ENCODE results near the gene SERPINH1.
"Not testable (repeated sequence)": the region's sequence is repeated elsewhere in the genome, so short reads cannot be mapped to it uniquely, and the experiment has no call there.

Gene SERPINH1

DNA sequence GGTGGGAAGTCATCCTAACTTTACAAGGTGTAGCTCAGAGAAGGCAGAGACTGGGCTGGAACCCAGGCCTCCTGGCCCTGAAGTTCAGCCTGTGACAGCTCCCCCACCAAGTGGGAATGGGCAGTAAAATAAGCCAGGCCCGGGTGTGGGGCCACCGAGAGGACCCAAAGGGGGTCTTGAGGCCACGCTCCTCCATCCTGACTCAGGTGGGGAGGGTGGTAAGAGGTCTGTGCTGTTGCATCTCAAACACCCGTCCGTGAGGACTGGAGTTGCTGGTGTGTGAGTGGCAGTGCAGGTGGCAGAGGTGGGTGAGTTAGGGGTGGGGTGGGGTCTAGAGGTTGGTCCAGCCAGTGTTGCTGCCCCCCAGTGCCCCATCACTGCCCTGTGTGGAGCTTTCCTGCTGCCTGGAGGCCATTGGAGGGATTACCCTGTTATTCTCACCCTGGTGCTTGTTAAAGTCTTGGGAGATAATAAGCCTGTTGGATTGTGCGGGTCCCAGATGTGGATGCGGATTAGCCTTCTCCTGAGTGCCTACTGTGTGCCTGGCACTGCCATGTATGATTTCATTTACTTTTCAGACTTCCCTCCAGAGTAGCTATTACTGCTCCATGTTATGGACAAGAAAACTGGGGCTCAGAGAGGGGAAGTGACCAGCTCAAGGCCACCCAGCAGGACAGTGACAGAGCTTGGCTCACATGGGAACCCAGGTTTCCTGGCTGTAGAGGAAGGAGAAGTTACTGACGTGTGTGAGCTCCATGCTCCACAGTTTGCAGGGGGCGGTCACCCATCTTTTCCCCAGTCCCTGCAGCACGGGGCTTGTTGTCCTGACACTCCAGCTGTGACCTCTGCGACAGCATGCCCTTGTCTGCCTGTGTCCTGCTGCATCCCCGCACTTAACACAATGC, 12.9 kb downstream of the SERPINH1 start:
- DNase-seq (ENCODE audit: low read depth in 2 of 2), result no peak

DNA sequence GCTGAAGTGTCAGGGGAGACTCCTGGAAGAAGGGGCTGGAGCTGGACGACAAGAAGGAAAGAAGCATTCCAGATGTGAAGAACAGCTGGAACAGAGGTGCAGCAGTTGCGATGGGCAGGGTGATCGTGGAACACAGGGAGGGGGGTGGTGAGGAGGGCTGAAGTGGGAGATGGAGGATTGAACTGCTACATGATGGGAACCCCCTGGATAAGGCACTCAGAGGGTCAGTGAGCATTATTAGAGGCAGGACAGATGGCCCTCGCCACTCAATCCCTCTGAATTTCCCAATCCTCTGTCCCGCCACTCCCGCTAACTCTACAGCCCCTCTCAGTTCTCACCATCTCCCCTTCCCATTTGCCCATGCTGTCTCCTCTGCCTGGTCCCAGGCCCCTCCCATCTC, 14.0 kb downstream of the SERPINH1 start:
- DNase-seq (ENCODE audit: low read depth in 2 of 2), result no peak

DNA sequence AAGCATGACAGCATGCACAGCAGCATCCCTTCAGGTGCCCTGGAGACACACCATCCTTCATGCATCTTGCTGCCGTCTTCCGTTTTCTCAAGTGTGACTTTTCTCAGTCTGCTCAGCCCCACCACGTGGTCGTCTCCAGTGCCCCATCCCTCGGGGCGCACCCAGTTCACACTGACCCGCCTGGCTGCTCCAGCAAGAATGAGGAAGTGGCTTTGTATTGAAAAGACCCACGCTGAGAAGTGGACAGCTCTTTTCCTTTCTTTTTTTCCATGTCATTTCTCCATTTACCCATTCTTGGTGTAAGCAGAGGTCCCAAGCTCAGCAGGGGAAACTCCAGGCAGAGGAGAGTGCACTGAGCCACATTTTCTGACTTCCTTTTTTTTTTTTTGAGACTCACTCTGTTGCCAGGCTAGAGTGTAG, 14.5 kb downstream of the SERPINH1 start:
- no peak for DNase-seq (ENCODE audit: low read depth in 2 of 2)

DNA sequence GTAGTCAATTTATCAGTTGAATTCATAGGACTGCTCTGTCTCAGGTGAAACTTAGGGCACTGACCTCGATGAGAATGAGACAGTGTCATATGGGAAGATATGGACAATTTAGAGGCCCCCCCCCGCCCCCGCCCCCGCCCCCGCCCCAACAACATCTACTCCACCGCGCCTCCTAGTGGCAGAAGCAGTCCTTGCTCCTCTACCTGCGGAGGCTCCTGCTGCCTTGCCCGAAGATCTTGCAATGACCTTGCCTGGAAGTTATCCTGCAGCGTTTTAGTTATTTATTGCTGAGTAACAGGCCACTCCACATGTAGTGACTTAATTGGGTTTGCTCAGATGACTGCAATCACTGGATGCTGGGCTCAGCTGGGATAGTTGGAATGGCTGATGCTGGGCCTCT, 15.2 kb downstream of the SERPINH1 start:
- DNase-seq (ENCODE audit: low read depth in 2 of 2), result peak; percentile 32 to 38

DNA sequence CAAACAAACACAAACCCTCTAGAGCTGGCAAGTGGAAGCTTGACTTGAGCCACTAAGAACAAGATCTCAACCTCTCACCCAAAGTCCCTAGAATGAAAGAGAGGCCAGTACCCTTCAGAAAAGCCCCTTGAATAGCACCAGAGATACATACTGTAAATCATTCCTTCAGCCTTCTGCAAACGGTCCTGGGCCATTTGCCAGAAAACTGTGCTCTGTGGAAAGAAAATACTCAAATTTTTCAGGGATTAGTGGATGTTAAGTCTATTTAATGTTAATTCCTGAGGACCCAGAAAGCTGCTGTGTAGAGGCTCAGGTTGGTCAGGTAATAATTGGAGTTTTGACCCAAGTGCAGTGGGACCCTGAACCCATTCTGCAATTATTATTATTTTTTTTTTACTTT, 16.9 kb downstream of the SERPINH1 start:
- DNase-seq (ENCODE audit: low read depth in 2 of 2), result no peak

DNA sequence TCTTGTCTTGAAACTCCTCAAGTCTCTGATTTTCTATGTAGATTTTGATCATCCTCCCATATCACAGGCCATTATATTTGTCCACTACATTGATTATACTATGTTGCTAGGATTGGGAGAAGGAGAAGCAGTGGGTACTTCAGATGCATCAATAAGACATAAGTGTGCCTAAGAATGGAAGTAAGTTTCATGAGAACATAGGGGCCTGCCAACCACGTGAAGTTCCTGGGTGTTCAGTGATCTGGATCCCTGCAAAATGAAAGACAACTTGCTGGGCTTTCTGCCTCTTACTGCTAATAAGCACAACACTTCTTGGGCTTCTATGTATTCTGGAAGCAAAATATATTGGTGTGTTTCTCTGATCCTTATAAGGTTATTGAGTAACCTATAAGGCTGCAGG, 17.8 kb downstream of the SERPINH1 start:
- DNase-seq (ENCODE audit: low read depth in 2 of 2), result no peak

DNA sequence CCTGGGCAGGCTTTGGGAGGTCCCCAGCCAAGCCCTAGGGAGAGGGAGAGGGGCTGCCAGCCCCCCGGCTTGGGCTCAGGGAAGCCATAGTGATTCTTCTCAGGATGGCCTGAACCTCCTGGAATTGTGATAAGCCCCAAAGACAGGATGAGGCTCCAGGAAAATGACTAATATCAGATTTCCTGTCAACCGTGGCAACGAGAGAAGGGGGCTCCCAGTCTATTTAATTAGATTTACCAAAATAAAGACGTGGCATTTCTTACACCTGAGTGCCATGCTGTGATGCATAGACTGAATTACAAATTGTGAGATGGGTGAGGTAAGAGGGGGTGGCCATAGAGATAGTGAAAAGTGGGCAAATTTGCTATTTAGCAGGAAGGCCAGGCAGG, 20.4 kb downstream of the SERPINH1 start:
- DNase-seq (ENCODE audit: low read depth in 2 of 2), result no peak

DNA sequence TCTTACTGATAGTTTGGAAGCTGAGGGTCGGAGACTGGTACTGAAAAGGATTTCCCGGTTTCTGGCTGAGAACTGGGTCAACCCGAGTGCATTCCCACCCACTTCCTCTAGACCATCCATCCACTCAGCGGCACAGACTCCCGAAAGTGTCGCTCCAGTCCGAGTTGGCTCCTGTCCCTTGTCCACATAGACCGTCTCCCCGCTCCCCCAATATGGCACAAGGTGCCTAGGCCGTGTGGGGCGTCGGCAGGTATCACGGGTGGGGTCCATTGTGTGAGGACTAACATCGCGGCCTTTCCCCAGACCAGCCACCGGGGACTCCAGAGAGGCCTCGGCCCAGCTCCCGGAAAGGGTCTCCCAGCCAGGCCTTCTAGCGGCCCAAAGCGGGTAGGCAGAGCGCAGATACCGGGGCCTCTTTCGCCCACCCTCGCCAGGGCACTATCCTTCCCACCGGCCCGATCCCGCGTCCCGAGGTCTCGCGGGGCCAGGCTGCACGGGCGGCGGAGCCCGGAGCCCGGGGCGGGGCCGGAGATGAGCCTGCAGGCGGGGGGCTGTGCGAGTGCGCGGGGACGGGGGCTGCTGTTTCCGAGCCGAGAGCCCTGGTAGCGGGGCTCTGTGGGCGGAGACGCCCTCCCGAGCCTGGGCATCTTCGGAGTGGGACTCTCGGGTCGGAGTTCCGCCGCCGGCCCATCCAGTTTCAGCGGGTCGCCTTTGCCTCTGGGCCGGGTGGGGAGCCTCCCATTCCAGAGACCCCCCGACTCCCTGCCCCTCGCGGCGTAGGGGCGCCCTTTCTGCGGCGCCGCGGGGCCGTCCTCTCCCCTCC, 21.1 kb downstream of the SERPINH1 start:
- DNase-seq (ENCODE audit: low read depth in 2 of 2), result peak; percentile 12 to 39

DNA sequence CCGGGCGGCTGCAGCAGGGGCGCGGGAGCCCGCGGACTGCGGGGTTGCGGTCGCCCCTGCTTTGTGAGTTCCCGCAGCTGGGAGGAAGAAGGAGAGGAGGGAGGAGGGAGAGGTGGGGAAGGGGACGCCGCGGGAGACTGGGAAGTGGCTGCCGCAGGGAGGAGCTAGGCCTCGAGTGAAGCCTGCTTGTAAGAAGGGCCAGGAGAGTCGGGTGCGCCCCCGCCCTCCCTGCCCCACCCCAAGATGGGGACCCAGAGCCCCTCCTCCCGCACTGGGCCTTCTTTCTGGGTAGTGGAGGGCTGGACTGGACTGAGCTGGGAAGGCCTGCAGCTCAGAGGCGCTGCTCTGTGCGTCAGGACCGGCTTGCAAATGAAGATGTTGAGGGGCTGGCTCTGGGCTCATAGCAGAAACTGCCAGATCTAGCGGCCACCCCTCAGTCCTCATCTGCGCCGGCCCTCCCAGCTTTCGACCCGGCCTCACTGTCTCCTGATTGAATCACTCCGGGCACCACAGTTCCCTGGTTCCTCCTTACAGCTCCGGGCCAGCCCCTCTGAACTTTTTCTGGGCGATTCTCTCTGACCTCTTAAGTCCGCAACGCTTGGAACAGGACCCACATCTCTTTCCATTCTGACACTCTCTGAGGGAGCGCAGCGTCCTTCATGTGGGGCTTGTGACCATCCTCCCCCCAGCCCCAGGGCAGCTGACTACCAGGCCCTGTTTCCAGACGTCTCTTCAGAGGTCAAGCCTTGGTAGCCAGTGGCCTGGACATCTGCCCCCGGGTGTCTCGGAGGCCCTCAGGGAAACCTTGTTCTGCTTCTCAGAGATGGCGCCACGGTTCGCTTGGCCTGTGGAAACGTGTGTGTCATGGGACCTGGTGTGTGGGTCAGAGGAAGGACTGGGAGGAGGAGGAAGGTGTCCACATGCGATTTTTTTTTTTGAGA, 21.9 kb downstream of the SERPINH1 start:
- DNase-seq (ENCODE audit: low read depth in 2 of 2), result no peak

DNA sequence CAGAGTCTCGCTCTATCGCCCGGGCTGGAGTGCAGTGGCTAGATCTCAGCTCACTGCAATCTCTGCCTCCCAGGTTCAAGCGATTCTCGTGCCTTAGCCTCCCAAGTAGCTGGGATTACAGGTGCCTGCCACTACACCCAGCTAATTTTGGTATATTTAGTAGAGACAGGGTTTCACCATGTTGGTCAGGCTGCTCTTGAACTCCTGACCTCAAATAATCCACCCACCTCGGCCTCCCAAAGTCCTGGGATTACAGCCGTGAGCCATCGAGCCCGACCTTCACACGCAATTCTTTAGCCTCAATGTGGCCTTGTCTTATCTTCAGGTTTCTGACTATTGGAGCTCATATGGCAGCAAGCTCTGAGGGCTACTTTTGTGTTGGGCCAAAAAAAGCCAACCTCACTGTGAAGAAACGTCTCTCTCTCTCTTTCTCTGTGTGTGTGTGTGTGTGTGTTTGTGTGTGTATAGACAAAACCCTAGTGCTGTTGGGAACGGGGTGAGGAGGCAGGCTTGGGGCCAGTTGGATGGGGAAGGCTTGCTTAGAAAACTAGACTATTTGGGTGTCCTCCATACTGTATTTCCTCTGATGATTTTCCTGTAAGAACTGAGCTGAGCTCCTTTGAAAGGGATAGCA, 22.7 kb downstream of the SERPINH1 start:
- DNase-seq (ENCODE audit: low read depth in 2 of 2), result not testable (repeated sequence)

DNA sequence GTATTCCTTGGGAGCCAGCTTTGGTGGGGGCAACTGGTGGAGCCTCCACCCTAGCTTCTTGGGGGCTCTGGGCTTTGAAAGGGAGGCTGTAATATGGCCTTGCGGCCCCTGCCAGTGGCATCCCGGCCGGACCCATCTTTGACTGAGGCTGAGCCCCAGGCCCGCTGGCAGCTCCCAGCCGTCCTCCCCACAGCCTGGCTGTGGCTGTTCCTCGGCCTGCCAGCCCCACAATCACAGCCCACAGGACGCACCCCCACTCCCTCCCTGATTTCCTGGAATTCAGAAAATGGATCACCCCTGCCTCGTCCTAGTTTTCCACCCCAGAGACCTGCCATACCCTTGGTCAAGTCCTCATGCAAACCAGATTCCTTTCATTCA, 23.2 kb downstream of the SERPINH1 start:
- no peak for DNase-seq (ENCODE audit: low read depth in 2 of 2)

DNA sequence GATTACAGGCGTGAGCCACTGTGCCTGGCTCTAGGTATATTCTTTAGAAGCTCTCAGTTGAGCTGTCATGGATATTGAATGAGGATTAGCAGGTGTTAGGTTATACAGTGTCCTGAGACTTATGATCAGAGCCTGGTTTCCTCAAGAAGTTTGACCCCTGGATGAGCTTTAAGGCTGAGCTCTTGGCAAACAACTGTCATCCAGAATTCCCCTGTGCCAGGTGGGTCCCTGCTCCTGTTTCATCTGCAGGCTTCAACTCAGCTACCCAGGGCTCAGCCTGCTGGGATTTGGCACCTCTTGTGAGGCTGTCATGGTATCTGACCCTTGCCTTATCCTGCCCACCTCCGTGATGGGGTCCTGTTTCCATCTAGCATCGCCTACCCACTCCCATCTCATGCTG, 24.3 kb downstream of the SERPINH1 start:
- no peak for DNase-seq (ENCODE audit: low read depth in 2 of 2)

DNA sequence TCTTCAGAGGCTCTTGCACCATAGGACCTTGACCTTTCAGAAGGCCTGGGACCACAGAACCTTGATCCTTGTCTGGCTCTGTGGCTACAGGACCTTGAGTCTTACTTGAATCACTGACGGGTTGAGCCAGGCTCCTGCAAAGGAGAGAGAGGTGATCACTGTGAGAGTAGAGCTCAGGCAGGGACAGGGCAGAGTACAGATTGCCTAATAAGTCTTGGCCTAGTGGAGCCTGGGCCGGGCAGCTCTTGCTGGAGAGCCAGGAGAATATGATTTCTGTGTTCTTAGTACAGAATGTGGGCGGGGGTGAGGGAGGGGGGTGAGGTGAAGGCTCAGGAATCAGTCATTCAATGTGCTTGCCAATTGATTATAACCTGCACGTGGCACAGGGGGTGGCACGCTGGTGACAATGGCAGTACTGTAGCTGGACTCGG, 26.0 kb downstream of the SERPINH1 start:
- DNase-seq (ENCODE audit: low read depth in 2 of 2), result no peak

DNA sequence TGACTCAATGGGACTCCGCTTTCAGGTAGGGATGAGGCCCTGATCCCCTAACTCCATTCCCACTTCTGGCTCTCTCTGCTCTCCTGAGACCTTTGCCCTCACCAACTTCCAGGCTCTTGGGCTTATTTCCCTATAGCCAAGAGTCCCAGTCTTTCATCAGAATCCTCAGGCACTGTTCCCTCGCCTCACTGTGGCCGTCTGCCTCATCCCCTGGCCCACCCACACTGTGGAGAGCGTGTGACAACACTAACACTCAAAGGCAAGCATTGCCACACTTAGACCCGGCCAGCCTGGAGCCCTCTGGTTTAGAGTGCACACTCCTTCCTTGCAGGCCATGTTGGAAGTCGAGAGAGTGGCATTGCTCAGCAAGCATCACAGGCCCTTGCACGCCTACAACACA, 27.0 kb downstream of the SERPINH1 start:
- no peak for DNase-seq (ENCODE audit: low read depth in 2 of 2)

DNA sequence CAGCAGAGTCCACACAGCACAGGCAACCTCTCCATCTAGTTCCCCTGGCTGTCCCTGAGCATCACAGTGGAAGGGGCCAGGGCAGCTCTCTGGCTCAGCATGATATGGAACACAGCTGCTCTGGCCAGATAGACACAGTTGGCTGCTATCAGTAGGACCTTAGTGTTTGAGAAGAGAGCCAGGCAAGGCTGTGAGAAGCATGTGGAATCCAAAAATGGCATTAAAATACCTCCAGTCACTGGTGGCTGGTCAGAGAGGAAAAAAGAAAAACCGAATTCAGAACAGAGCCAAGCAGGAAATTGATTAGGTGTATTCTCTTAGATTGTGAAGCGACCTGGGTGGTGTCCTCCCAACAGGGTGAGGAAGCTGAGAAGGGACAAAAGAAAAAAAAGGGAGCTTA, 27.9 kb downstream of the SERPINH1 start:
- no peak for DNase-seq (ENCODE audit: low read depth in 2 of 2)

DNA sequence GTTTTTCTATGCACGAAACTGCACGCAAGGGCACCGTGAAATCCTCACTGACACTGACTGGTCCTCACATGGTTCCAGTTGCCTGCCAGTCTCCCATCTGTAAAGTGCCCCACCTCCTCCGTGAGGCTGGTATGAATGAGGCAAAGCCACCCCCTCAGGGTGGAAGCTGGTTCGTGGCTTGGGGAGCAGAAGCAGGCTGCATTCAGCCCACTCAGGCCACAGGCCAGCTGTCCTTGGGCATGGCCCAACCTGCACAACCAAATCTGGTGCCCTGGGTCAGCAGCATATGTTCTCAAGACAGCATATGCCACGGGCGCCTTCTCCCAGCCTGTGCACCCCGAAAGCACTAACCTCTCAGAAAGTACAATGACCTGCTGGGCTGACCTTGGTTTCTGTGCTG, 29.3 kb downstream of the SERPINH1 start:
- DNase-seq (ENCODE audit: low read depth in 2 of 2), result no peak

DNA sequence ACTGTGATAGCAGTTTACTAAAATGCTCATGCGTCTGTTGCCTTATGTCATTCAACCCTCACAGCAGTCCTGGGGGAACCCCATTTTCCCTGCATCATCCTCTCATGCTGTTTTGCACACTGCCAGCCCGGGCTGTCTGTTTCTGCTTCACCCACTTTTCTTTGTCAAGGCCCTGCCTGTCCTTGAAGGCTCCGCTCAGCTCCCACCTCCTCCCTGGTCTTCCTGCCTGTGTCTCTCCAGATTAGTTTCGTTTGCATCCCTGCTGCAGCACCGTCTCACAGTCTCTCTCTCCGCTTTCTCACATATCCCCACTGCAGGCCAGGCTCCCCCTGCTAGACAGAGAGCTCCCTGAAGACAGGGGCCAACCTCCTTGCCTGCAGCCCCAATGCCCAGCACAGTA, 29.9 kb downstream of the SERPINH1 start:
- DNase-seq (ENCODE audit: low read depth in 2 of 2), result no peak

DNA sequence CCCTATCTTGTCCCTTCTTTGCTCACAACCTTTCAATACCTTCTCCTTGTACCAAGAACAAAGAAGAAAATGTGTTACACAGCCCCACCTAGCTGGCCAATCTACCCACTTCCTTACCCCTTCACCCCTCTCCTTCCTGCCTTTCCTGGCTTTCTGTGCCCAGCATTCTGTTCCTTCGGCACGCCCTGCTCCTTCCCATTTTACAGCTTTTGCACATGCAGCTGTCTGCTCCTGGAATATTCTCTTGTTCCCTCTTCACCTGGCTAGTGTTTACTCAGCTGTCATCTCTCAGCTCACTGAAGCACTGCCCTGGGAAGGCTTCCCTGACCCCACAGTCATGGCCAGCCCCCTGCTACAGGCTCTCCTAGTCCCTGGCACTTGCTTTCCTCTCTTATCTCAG, 30.7 kb downstream of the SERPINH1 start:
- DNase-seq (ENCODE audit: low read depth in 2 of 2), result no peak

DNA sequence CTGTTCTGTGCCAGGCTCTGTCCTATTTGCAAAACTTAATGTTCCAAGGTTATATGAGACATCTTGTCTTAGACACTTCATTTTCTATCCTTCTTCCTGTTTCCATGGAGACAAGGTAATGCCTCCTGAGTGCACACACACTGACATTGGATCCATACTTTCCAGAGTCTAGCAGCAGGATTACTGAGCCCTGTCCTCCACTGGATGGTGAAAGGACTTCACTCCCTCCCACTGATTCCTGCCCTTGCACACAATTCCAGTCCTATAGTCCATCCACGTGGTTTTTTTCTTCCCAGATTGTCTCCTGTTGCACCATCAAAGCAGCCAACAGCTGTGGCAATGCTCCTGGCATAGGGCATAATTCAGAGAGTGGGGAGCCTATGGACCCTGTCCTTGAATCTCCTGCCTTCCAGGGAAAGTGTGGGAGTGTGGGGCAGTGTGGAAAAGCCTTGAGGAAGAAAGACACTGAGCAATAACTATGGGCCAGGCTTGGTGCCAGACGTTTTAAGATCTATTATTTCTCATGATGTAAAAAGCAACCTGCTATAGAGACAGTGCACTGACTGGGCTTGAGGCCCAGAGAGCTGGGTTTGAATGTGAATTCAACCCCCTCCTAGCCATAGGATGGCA, 31.3 kb downstream of the SERPINH1 start:
- no peak for DNase-seq (ENCODE audit: low read depth in 2 of 2)

DNA sequence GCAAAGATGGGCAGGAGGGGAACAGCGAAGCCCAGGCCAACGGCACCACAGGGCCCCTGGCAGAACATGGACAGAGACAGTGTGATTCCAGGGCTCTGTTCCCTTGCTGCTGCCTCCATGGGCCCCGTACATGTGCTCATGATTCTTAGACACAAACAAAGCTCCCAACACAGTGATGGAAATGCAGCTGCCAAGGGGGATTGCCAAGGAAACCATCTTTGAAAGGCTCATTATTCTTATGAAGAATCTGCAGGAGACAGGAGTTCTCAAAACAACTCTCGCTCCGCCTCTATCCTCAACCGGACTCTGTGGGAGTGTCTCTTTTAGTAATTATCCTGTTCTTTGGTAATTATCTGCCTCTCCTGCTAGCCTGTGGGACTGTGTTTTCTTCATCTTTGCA, 32.2 kb downstream of the SERPINH1 start:
- no peak for DNase-seq (ENCODE audit: low read depth in 2 of 2)

DNA sequence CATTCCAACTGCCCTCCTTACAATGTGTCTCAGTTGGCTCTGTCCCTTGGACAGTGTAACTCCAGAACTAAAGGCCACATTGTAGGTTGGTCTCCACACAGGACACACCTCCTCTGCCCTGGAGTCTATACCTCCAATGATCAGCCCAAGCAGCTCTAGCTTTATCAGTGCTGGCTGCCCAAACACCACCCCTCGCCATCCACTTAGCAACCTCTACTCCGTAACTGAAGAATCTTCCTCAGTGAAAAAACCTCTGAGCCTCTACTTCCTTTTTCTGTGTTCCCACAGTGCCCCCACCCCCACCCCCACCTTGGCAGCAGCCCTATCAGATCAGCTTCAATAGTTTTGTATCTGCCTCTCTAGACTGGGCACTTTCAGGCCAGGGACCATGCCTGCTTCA, 33.4 kb downstream of the SERPINH1 start:
- no peak for DNase-seq (ENCODE audit: low read depth in 2 of 2)

All from stimulated activated CD8-positive, alpha-beta memory T cell treated with anti-CD3 and anti-CD28 coated beads, Interleukin-2, amount 100 ng/mL, for 48 hours (primary cell).